ENCODE measurements around the gene NFKBIB. TPM values are rescaled to one million over a fixed set of nuclear protein-coding genes. Genes with fewer than 3 reads are reported as not detected.

NFKBIB gene
- total RNA-seq, 1 experiment from 2014 or later, result 51.2 TPM

DNA sequence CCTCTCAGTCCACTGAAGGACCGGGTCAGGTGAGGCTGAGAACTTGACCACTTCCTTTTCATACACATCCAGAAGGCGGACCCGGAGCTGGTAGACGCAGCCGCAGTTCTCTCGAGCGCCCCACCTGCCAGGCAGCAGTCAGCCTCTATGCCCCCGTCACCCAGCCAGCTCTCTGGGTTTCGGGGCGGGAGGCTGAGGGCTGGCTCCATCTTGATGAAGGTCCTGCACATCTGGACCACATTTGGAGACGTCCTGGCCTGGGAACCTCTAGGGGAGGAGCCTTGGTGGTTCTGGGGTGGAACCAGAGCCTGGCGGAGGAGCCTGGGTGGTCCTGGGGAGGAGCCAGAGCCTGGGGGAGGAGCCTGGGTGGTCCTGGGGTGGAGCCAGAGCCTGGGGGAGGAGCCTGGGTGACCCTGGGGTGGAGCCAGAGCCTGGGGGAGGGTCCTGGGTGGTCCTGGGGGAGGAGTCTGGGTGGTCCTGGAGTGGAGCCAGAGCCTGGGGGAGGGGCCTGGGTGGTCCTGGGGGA is 45.3 kb downstream of the NFKBIB start:
- no peak overlapping the region for H3K27ac ChIP-seq (ENCODE audit: low read depth, low read length)
- ATAC-seq, result peak; percentile 61
- intact Hi-C loops (cut with micrococcal nuclease), result no loop called here
- no peaks in the 10 kb centered on the region for H3K4me1 ChIP-seq (ENCODE audit: control insufficient read depth in 1 of 2, insufficient read depth in 2 of 2, low read length in 2 of 2)
- no peaks in the 10 kb centered on the region for H3K9me2 ChIP-seq (ENCODE audit: insufficient read depth)
- TF ChIP-seq JUND (IDR thresholded peaks at IDR 0.05) (no peak), FOSL1 (IDR thresholded peaks at IDR 0.05; ENCODE audit: low read depth) (no peak), EZH2phosphoT487 (IDR thresholded peaks at IDR 0.05; ENCODE audit: borderline replicate concordance) (no peak), RAD21 (IDR thresholded peaks at IDR 0.05; ENCODE audit: low read depth) (no peak)
- TF ChIP-seq, protein P1, sequence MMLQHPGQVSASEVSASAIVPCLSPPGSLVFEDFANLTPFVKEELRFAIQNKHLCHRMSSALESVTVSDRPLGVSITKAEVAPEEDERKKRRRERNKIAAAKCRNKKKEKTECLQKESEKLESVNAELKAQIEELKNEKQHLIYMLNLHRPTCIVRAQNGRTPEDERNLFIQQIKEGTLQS (IDR thresholded peaks at IDR 0.05), result no peak
- RAD21 ChIA-PET (ENCODE audit: low non-redundant PET in 1 of 2, low total read pairs in 2 of 2, uncharacterized antibody in 2 of 2, unreplicated experiment in 2 of 2), result interaction anchor here in 1 of 2 experiments (0.7 kb wide), 1 partner anchor 27 kb away, joined by 3 read pairs; no protein-coding TSS in a partner anchor
- H4K20me1 ChIP-seq (ENCODE audit: insufficient read depth), result no peaks in the 10 kb centered on the region
- H3K4me3 ChIP-seq (replicated peaks in 1 of 2; ENCODE audit: low read depth in 1 of 2, low read length in 2 of 2), result no peak overlapping the region
- no peak overlapping the region for H3K9ac ChIP-seq (ENCODE audit: low read length)
- no peak overlapping the region for H3K4me2 ChIP-seq (ENCODE audit: low read length)
- no TSS peak for BruUV-seq (replicated peaks)
- H2AFZ ChIP-seq (ENCODE audit: low read depth, low read length, poor library complexity, severe bottlenecking), result no peak overlapping the region
- DNase-seq (ENCODE audit: low read depth, low spot score), result no peak
- H3K27me3 ChIP-seq (ENCODE audit: insufficient read depth, low read length), result no peaks in the 10 kb centered on the region
- POLR2A ChIA-PET, result no interaction called here
- H3K79me2 ChIP-seq (ENCODE audit: insufficient read depth, low read length), result no peaks in the 10 kb centered on the region
- no peaks in the 10 kb centered on the region for H3K9me3 ChIP-seq (ENCODE audit: control insufficient read depth in 1 of 2, insufficient read depth in 1 of 2, low read depth in 1 of 2, low read length in 2 of 2)
- H3K36me3 ChIP-seq (ENCODE audit: control insufficient read depth in 1 of 2, insufficient read depth in 2 of 2, low read length in 2 of 2), result no peaks in the 10 kb centered on the region
- CTCF ChIA-PET, result no interaction called here

DNA sequence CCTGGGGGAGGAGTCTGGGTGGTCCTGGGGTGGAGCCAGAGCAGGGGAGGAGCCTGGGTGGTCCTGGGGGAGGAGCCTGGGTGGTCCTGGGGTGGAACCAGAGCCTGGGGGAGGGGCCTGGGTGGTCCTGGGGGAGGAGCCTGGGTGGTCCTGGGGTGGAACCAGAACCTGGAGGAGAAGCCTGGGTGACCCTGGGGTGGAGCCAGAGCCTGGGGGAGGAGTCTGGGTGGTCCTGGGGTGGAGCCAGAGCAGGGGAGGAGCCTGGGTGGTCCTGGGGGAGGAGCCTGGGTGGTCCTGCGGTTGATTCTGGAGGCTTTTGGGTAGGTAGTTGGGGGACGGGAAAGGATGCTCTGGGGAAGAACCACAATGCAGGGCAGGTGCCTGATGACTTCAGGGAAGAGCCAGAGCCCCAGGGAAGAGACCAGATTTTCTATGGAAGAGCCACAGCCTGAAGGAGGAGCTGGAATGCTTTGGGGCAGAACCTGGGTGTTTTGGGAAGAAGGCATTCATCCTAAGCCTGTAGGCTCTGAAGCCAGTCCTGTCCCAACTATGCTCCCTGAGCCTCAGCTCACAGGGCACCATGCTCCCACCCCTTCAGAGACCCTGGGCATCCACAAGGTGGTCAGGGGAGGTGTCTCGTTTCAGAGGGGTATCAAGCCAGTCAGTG is 45.9 kb downstream of the NFKBIB start:
- ChIA-PET CTCF (no interaction called here), POLR2A (no interaction called here), RAD21 (ENCODE audit: low non-redundant PET in 1 of 2, low total read pairs in 2 of 2, uncharacterized antibody in 2 of 2, unreplicated experiment in 2 of 2) (no interaction called here)
- intact Hi-C loops (cut with micrococcal nuclease), result no loop called here
- no peaks in the 10 kb centered on the region for H3K9me3 ChIP-seq (ENCODE audit: control insufficient read depth in 1 of 2, insufficient read depth in 1 of 2, low read depth in 1 of 2, low read length in 2 of 2)
- ATAC-seq, result peak; percentile 57
- no peak for DNase-seq (ENCODE audit: low read depth, low spot score)
- no peaks in the 10 kb centered on the region for H3K4me1 ChIP-seq (ENCODE audit: control insufficient read depth in 1 of 2, insufficient read depth in 2 of 2, low read length in 2 of 2)
- BruUV-seq (replicated peaks), result no TSS peak
- no peak overlapping the region for H3K4me2 ChIP-seq (ENCODE audit: low read length)
- no peak overlapping the region for H2AFZ ChIP-seq (ENCODE audit: low read depth, low read length, poor library complexity, severe bottlenecking)
- no peaks in the 10 kb centered on the region for H3K9me2 ChIP-seq (ENCODE audit: insufficient read depth)
- no peaks in the 10 kb centered on the region for H3K27me3 ChIP-seq (ENCODE audit: insufficient read depth, low read length)
- no peaks in the 10 kb centered on the region for H3K79me2 ChIP-seq (ENCODE audit: insufficient read depth, low read length)
- H3K4me3 ChIP-seq (replicated peaks in 1 of 2; ENCODE audit: low read depth in 1 of 2, low read length in 2 of 2), result no peak overlapping the region
- H3K9ac ChIP-seq (ENCODE audit: low read length), result no peak overlapping the region
- no peaks in the 10 kb centered on the region for H4K20me1 ChIP-seq (ENCODE audit: insufficient read depth)
- H3K27ac ChIP-seq (ENCODE audit: low read depth, low read length), result no peak overlapping the region
- H3K36me3 ChIP-seq (ENCODE audit: control insufficient read depth in 1 of 2, insufficient read depth in 2 of 2, low read length in 2 of 2), result no peaks in the 10 kb centered on the region
- TF ChIP-seq POLR2AphosphoS5 (IDR thresholded peaks at IDR 0.05; ENCODE audit: low read depth, low read length), result no peak
